HG03520 (cell line): ENCODE measurements around the gene ZBTB46.
"Not testable (repeated sequence)": the region's sequence is repeated elsewhere in the genome, so short reads cannot be mapped to it uniquely, and the experiment has no call there.

Experiments used
- ATAC-seq: cut with Tn5 transposase; IDR thresholded peaks from one replicate; pipeline ENCODE4 v1.9.1; 2021; ENCODE audit warnings: mild to moderate bottlenecking, moderate library complexity; ENCODE audit not compliant: unreplicated experiment

ZBTB46 gene

DNA sequence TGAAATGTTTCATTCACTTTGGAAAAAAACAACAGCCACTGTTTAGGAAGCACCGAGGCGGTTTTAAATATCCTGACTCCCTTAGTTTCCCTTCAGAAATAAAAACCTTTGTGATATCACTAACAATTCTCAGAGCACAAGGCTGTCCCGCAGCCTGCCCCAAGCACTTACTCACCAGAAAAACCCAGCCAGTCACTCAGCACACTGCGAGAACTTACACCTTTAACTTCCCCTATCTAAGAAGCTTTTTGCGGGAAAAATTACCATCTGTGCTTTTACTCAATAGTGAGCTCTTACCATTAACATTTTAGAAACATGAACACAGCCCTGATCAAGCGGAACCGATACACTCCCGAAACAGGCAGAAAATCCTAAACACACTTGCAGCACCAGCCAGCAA is 9.3 kb downstream of the ZBTB46 start:
- ATAC-seq = no peak

GRCh38 chr20:63819224-63819921 is 11.7 kb downstream of the ZBTB46 start:
- no peak for ATAC-seq

- ATAC-seq = no peak
These were observed 15.3 kb downstream of the ZBTB46 start for GRCh38 chr20:63815615-63816253.

DNA sequence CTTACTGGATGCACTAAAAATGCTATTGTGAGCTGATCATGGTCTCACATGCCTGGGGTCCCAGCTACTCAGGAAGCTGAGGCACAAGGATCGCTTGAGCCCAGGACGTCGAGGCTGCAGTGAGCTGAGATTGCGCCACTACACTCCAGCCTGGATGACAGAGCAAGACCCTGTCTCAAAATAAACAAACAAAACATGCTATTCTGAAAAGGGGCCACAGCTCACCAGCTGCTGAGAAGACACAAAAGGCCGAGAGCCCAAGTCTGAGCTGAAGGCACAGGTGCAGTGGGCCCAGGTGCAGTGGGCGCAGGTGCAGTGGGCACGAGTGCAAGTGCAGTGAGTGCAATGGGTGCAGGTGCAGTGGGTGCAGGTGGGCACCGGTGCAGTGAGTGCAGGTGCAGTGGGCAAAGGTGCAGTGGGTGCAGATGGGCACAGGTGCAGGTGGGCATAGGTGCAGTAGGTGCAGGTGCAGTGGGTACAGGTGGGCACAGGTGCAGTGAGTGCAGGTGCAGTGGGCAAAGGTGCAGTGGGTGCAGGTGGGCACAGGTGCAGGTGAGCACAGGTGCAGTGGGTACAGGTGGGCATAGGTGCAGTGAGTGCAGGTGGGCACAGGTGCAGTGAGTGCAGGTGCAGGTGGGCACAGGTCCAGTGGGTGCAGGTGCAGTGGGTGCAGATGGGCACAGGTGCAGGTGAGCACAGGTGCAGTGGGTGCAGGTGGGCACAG is 16.0 kb downstream of the ZBTB46 start:
- no peak for ATAC-seq

DNA sequence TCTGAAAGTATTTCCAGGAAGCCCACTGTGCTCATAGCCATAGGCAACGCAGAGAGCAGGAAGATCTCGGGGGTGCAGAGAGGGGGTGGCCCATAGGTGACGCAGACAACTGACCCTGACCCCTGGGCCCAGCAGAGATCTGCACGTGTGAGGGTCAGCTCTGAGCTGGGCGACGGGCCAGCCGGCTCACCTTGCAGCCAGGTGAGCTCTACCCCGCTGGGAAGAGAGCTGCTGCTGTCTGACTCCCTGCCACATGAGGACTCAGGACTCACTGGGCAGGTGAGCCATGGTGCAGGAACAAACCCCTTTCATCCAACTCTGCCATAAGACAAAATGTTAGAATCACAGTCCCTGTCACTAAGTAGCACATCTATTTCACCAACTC is 19.6 kb downstream of the ZBTB46 start:
- ATAC-seq = no peak

- ATAC-seq = no peak
These were observed 20.2 kb downstream of the ZBTB46 start for GRCh38 chr20:63810730-63811490.

GRCh38 chr20:63809856-63810255 is 21.2 kb downstream of the ZBTB46 start:
- no peak for ATAC-seq

DNA sequence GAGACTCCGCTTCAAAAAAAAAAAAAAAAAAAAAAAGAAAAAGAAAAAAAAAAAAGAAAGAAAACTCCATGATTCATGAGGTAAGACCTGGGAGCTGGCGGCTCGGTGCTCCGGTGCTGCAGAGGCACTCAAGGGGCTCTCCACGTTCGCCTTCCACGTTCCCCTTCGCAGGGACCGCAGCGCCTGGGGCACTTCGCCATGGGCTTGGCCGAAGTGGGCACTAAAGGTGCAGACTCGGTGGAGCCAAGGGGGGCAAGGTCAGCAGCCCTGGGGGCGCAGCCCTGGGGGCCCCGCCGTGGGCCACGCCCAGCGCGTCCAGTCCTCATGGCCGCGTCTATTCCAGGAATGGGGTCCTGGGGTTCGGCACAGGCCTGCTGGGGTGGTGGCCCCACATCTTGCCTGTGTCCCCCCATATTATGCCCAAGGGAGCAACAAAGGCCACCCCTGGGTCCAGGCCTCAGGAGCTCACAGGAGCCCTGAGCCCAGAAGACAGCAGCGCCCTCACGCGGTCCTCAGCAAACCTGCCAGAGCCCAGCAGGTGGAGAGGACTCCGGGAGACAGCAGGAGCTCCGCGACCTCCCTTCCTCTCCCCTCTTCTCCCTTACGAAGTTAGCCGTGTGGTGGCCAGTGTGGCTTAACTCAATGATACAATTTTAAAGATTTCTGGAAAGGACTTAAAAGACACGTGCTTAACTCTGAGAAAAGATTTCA is 21.9 kb downstream of the ZBTB46 start:
- ATAC-seq = no peak

DNA sequence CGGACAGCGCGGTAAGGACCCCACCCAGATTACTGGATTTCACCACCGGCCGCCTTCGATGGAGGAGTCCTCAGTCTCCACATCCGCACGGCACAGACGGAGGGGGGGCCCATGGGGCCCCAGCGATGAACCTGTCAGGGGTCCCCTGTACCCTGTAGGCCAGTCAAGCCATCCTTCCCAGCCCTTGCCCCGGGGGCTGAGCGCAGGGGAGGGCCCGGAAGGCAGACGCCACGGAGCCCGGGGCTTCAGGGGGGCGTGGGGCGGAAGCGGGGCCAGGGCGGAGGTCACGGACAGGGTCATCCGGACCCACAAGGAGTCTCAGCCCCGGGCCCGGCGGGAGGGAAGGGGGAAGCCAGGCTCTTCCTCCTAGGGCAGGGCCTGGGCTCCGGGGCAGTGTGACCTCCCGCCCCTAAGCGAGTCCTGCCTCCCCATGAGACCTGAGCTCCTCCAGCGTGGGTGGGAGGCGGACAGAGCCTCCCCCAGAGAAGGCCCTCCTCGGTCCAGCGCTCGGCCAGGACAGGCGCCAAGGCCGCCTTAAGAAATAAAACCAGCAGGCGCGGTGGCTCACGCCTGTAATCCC is 22.8 kb downstream of the ZBTB46 start:
- ATAC-seq = no peak

DNA sequence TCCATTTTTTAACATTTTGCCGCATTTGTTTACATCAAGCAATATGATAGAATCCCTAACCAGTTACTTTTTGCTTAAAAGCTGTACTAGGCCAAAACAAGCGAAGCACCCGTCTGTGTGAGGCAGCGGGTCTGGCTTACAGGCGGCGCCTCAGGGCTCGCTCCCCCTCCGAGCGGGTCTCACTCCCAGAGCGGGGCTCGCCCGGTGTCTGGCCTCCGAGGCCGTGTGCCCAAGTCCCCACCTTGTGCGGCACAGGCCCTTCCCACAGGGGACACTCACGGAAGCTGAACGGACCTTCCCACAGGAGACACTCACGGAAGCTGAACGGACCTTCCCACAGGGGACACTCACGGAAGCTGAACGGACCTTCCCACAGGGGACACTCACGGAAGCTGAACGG is 23.4 kb downstream of the ZBTB46 start:
- no peak for ATAC-seq

DNA sequence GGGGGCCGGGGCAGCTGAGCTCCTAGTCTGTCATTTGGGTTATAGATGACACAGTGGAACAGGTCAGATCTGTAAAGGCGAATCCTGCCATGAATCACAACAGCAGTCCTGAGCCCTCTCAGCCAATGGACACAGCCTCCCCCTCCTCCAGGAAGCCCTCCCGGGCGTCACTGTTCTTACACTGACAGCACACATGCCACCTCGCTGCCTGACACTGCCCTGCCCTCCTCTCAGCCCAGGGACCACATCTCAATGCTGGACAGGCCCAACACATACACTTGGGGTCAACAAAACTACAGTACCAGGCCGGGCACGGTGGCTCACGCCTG is 26.8 kb downstream of the ZBTB46 start:
- ATAC-seq = no peak

GRCh38 chr20:63802469-63803240 is 28.4 kb downstream of the ZBTB46 start:
- ATAC-seq = no peak

DNA sequence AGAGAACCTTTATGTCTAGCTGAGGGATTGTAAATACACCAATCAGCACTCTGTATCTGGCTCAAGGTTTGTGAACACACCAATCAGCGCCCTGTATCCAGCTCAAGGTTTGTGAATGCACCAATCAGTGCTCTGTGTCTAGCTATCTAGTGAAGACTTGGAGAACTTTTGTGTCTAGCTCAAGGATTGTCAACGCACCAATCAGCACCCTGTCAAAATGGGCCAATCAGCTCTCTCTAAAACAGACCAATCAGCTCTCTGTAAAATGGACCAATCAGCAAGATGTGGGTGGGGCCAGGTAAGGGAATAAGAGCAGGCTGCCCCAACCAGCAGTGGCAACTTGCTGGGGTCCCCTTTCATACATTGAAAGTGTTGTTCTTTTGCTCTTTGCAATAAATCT is 29.9 kb downstream of the ZBTB46 start:
- not testable (repeated sequence) for ATAC-seq

DNA sequence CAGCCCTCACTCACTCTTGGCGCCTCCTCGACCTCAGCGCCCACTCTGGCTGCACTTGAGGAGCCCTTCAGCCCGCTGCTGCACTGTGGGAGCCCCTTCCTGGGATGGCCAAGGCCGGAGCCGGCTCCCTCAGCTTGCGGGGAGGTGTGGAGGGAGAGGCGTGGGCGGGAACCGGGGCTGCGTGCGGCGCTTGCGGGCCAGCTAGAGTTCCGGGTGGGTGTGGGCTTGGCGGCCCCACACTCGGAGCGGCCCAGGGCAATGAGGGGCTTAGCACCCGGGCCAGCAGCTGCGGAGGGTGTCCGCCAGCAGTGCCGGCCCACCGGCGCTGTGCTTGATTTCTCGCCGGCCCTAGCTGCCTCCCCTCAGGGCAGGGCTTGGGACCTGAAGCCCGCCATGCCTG is 30.7 kb downstream of the ZBTB46 start:
- not testable (repeated sequence) for ATAC-seq

DNA sequence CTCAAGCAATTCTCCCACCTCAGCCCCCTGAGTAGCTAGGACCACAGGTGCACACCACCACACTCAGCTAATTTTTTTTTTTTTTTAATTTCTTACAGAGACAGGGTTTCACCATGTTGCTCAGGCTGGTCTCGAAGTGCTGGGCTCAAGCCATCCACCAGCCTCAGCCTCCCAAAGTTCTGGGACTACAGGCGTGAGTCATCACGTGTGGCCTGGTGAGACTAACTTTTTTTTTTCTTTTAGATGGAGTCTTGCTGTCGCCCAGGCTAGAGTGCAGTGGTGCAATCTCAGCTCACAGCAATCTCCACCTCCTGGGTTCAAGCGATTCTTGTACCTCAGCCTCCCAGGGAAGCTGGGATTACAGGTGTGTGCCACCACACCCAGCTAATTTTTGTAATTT is 31.9 kb downstream of the ZBTB46 start:
- not testable (repeated sequence) for ATAC-seq

DNA sequence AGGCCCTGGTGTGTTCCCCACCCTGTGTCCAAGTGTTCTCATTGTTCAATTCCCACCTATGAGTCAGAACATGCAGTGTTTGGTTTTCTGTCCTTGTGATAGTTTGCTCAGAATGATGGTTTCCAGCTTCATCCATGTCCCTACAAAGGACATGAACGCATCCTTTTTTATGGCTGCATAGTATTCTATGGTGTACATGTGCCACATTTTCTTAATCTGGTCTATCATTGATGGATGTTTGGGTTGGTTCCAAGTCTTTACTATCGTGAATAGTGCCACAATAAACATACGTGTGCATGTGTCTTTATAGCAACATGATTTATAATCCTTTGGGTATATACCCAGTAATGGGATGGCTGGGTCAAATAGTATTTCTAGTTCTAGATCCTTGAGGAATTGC is 33.9 kb downstream of the ZBTB46 start:
- not testable (repeated sequence) for ATAC-seq

DNA sequence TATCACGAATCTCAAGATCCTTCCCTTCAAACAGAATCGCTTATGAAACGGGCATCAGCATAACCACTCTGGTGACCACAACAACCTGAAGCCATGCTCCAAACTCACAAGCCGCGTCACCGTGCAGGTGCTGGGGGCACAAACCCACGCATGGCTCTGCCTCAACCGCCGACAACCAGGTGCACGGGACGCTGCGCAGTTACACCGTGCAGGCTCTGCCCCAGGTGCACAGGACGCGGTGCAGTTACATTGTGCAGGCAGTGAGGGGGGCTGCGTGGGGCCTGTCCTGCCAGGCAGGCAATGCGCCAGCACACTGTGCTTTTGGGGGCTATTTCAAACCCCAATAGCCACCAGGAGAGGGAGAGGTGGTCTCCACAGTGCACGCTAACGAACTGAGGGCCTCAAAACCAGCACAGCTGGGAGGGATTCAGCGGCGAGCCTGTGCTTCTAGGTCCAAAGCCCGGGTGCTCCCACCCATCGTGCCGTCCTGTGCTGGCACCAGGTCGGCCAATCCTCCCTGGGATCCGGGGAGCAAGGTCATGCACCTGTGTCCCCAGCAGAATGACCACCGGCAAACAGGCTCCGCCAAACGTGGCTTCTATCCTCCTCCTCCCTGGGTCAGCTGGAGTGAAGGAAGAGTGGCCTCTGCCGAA is 35.8 kb downstream of the ZBTB46 start:
- no peak for ATAC-seq

DNA sequence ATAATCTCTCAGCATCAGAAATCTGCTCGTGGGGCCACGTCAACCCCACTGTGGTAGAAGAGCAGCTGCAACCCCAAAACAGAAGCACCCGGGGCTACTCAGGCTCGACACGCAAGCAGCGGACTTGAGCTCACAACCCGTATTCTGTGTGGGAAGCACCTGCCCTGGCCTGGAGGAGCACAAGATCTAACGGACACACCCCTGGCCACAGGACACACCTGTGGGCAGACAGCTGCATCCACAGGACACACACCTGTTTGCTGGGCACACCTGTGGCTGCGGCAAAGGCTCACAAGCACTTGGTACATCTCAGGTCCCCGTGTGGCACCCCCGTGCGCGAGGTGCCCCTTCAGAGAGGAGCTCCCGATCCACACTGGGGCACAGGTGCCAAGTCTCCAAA is 36.5 kb downstream of the ZBTB46 start:
- no peak for ATAC-seq

GRCh38 chr20:63792866-63793265 is 38.2 kb downstream of the ZBTB46 start:
- no peak for ATAC-seq
